ENCODE measurements around the gene ARHGAP5. TPM values are rescaled to one million over a fixed set of nuclear protein-coding genes. Genes with fewer than 3 reads are reported as not detected.
"Not testable (repeated sequence)": the region's sequence is repeated elsewhere in the genome, so short reads cannot be mapped to it uniquely, and the experiment has no call there.

Gene ARHGAP5
- total RNA-seq, 1 experiment from 2014 or later: 66.9 TPM

GRCh38 chr14:32128703-32129102 lies 51.6 kb downstream of the ARHGAP5 start (continued):
- TF ChIP-seq AFF4 (CRISPR knock-in tag; IDR thresholded peaks at IDR 0.05; ENCODE audit: borderline replicate concordance) (no peak), HMGA2 (CRISPR knock-in tag; IDR thresholded peaks at IDR 0.05) (no peak), NR1H2 (CRISPR knock-in tag; IDR thresholded peaks at IDR 0.05) (no peak), GABPB1 (CRISPR knock-in tag; IDR thresholded peaks at IDR 0.05) (no peak), ZNF138 (CRISPR knock-in tag; conservative IDR thresholded peaks at IDR 0.05) (no peak), NFYB (CRISPR knock-in tag; conservative IDR thresholded peaks at IDR 0.05; ENCODE audit: low read depth) (no peak), ZNF396 (CRISPR knock-in tag; IDR thresholded peaks at IDR 0.05; ENCODE audit: borderline replicate concordance) (no peak), TCF7 (CRISPR knock-in tag; IDR thresholded peaks at IDR 0.05; ENCODE audit: low read depth) (no peak), FOXP1 (CRISPR knock-in tag; IDR thresholded peaks at IDR 0.05; ENCODE audit: borderline replicate concordance) (no peak)

GRCh38 chr14:32129124-32129523 lies 52.0 kb downstream of the ARHGAP5 start:
- DNase-seq (ENCODE audit: low spot score) (no peak), ATAC-seq (no peak)
- peaks cover 9% of the 10 kb centered on the region; the same call in 1 of the 2 replicates for H3K4me1 Mint-ChIP-seq
- TF ChIP-seq FOXJ3 (CRISPR knock-in tag; IDR thresholded peaks at IDR 0.05; ENCODE audit: borderline replicate concordance) (no peak), RELA (CRISPR knock-in tag; IDR thresholded peaks at IDR 0.05; ENCODE audit: borderline replicate concordance) (no peak), ZSCAN18 (CRISPR knock-in tag; IDR thresholded peaks at IDR 0.05) (no peak)
- peaks cover 50% of the 10 kb centered on the region for H3K9me3 Mint-ChIP-seq
- peaks cover 71% of the 10 kb centered on the region for H3K36me3 Mint-ChIP-seq
- ChIA-PET POLR2A (no interaction called here), CTCF (no interaction called here)
- H3K27me3 Mint-ChIP-seq (ENCODE audit: low read depth): no peaks in the 10 kb centered on the region
- no peak overlapping the region for H3K27ac Mint-ChIP-seq
- no peak overlapping the region for H3K4me3 Mint-ChIP-seq

GRCh38 chr14:32131689-32132088 lies 54.6 kb downstream of the ARHGAP5 start:
- Mint-ChIP-seq H3K4me1 (peaks cover 14% of the 10 kb centered on the region), H3K9me3 (peaks cover 31% of the 10 kb centered on the region), H3K36me3 (peaks cover 65% of the 10 kb centered on the region)
- ATAC-seq; H3K27me3 Mint-ChIP-seq (ENCODE audit: low read depth); DNase-seq (ENCODE audit: low spot score); POLR2A ChIA-PET; H3K4me3 Mint-ChIP-seq; CTCF ChIA-PET; H3K27ac Mint-ChIP-seq: not testable (repeated sequence)

GRCh38 chr14:32134448-32135097 lies 57.5 kb downstream of the ARHGAP5 start:
- H3K27me3 Mint-ChIP-seq (ENCODE audit: low read depth): no peaks in the 10 kb centered on the region
- H3K9me3 Mint-ChIP-seq: peaks cover 28% of the 10 kb centered on the region
- peaks cover 61% of the 10 kb centered on the region for H3K36me3 Mint-ChIP-seq
- ChIA-PET CTCF (no interaction called here), POLR2A (no interaction called here)
- H3K4me1 Mint-ChIP-seq: peaks cover 14% of the 10 kb centered on the region
- no peak for ATAC-seq
- no peak overlapping the region for H3K4me3 Mint-ChIP-seq
- DNase-seq (ENCODE audit: low spot score): no peak
- H3K27ac Mint-ChIP-seq: no peak overlapping the region
- TF ChIP-seq JUN (CRISPR knock-in tag; IDR thresholded peaks at IDR 0.05) (no peak), FOXJ3 (CRISPR knock-in tag; IDR thresholded peaks at IDR 0.05; ENCODE audit: borderline replicate concordance) (no peak)
